ENCODE measurements around the gene CENPE. TPM values are rescaled to one million over a fixed set of nuclear protein-coding genes. Genes with fewer than 3 reads are reported as not detected.

The CENPE gene
- total RNA-seq, result 12.3 and 15.2 TPM in 2 replicates

DNA sequence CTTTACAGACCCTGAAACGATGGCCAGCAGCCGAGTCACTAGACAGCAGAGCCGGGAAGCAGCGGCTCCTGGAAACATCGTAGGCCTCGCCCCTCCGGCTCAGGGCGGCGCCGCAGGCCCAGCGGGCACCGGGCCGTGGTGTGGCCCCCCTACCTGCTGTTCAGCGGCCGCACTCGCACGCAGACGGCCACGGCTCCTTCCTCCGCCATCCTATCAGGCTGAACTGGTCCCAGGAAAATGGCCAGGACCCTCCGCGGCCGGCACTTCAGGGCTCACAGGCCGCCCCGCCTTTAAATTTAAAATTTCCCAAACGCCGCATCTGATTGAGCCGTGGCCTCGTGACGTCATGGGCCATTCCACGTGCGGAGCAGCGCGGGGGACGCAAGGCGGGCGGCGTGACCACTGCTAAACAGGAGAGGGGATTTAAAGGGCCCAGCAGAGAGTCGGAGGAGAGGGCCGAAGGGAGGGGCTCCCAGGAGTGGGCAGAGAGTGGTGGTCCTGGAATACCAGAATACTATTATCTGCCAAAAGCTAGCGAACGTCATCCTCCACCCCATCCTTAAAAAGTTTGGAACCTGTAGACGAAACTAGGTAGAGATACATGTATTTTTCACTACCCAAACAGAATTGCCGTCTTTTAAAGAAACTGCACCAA is at the start of gene CENPE:
Gene CENPE, minus strand, starts transcription at position 233 of the 655 bp plus-strand sequence. Its CDS starts 24 bp downstream, at position 209.

DNA sequence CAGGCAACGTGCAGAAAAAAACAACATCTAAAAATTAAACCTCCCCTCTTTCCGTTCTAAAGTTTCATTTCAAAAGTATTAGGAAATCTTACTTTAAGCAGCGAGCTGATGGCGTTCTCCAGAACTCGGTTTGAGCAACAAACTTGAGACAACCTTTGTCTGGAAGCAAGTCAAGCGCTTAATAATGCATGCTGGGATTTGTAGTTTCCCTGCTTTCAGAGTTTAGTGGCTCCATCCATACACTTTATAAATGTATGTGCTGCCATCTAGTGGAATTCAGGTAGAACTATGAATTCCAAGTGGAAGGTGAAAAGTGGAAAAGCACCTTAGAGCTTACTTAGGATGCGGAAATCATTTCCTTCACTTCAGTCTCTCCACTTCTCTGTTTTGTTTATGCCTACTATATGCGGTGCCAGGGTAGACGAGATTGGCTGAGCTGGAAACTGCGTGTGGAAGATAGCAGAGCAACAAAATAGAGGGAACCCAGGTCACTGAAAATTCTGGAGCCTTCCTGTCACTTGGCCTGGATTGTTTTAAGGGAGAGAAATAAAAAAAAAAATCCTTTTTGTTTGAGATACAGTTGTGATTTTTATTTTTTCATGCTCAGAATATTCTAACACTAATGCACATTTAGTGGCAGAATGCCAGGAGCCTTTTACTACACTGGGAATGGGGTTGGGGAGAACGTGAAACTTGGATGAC is 98.3 kb downstream of the CENPE start, which contains the start of gene BDH2:
Gene BDH2, minus strand, starts transcription at position 144 of the 702 bp plus-strand sequence. CDS start 3,580 bp downstream, outside the sequence.

GRCh38 chr4:103076747-103077347 is 121.3 kb downstream of the CENPE start, which contains the start of gene SLC9B2:
SLC9B2 (minus strand) TSS chr4:103076761; CDS start chr4:103067550, 9,211 bp downstream.

Other genes with a start within 250 kb of the CENPE start
- gene SLC9B1, start 178.6 kb downstream of the CENPE start, total RNA-seq, result 0.19 and 0.81 TPM in 2 replicates
- gene SLC9B2, start 121.6 kb downstream of the CENPE start, total RNA-seq, result 14.2 and 22.6 TPM in 2 replicates
- gene BDH2, start 98.5 kb downstream of the CENPE start, total RNA-seq, result 22.8 and 27.6 TPM in 2 replicates